ENCODE data around the gene PVALEF.

Gene PVALEF

DNA sequence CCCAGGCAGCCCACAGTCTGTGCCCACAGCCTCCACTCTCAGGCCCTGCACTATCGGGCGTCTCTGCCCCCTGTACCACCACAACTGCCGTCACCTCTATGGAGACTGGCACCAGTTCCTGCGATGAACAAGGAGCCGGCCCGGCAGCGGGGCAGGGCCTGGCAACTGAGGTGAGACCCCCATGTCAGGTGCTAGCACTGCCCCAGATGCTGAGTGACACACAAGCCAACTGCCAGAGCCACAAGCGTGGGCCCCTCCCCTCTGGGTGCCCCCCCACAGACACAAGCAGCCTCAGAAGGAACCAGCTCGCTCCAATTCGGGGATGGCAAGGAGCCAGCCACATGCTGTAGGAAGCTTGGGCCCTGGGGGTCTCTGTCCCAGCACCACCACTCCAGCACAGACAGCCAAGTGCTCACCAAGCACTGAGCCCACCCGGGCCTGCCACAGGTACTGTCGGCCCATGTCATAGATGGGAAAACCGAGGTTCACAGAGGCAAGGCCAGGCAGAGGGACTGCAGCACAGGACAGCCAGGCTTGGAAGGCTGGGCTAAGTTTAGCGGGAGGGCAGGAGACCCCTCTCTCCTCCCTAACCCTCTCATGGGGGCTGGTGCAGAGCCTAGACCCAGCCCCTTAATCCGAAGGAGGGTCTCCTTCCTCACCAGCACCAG, 1.5 kb upstream of the PVALEF start:
- no peak for DNase-seq

DNA sequence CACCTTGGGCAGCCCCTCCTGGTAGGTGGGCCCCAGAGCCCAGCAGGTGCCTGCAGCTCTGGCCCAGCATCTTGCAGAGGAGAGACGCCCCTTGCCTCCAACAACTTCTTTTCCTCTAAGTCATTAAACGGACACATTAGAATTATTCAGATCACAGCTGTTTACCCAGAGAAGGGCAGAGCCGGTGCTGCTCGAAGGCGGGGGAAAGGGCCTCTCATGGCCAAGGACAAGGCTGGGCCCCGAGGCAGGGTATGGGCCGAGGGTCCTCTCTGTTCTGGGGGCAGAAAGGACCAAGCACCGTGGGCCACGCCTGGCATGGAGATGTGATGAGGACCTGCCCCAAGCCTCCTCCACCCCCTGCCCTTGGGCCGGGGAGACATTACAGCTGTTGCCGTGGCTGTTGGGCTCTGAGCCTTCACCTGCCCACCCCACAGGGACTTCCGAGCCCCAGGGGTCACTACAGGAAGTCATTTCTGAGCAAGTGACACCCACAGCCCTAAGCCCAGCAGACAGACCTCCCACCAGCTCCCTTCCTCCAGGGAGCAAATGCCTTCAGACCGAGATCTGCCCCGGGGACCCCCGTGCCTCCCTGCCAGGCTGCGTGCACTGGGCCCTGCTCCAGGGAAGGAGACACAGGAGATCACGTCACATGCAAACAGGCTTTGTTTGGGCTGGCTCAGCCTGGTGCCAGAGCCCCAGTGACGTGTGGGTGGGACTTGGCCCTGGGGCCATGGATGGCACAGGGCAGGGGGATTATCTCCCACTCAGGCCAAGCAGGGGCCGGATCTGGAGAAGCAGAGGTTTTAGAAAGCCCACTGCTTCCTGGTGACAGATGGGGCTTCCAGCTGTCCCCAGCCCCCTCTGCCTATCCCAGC, 699 bp upstream of the PVALEF start:
- no peak for DNase-seq

GRCh38 chr17:81166033-81166492, 756 bp downstream of the PVALEF start, which contains the start of gene AATK:
AATK (minus strand) TSS chr17:81166221; CDS start chr17:81165992, 229 bp downstream.
- DNase-seq = no peak

DNA sequence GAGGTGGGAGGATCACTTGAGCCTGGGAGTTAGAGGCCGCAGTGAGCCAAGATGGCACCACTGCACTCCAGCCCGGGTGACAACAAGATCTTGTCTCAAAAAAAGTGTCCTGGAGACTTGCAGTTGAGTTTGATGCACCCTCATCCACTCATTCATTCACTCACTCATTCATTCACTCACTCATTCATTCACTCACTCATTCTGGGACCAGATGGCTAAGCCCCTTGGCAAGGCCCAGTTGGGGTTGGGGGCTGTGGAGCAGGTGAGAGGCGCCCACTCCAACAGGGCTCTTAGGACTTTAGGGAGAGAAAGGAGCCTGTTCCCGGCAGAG, 1.9 kb downstream of the PVALEF start:
- no peak for DNase-seq

DNA sequence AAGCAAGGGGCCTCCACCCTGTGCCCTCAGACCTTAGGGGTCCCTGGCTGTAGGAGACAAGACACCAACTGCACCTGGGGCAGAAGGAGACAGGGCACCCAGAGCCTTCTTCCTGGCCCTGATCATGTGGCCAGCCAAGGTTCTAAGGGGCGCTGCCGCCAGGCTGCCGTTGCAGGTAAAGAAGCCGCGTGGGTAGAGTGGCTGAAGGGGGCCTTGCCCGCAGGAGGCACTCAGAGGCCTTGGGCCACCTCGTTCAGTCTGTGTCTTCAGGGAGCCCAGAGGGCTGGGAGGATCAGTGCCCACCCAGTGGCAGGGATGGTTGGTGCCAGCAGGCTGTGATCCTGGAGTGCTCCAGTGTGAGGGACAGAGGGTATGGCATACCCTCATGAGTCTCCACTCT, 2.3 kb downstream of the PVALEF start:
- no peak for DNase-seq

DNA sequence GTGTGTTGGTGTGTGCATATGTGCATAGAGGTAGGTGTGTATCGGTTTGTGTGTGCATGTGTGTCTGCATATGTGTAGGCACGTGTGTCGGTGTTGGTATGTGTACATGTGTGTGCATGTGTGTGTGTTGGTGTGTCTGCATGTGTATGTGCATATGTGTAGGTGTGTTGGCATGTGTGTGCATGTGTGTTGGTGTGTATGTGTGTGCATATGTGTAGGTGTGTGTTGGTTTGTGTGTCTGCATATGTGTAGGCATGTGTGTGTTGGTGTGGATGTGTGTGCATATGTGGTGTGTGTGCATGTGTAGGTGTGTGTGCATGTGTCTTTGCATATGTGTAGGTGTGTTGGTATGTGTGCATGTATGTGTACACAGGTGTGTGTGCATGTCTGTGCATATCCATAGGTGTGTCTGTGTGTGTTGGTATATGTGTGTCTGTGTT, 4.6 kb downstream of the PVALEF start:
- no peak for DNase-seq

- no peak for DNase-seq
Measured at GRCh38 chr17:81170727-81171494, 5.6 kb downstream of the PVALEF start.

DNA sequence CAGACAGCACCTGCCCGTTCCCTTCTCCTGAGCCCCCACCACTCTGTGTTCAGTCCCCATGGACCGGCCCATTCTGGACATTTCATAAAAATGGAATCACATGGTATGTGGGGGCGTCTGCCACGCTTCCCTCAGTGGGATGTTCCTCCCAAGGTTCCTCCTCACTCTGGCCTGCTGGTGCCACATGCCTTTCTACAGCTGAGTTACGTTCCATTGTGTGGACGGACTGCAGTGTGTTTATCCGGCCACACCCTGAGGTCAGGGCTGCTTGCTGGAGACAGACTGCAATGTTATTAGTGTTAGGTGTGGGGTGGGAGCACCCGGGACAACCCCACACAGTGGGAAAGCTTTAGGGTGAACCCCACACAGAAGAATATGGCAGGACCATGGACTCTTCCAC, 6.6 kb downstream of the PVALEF start:
- DNase-seq = no peak

DNA sequence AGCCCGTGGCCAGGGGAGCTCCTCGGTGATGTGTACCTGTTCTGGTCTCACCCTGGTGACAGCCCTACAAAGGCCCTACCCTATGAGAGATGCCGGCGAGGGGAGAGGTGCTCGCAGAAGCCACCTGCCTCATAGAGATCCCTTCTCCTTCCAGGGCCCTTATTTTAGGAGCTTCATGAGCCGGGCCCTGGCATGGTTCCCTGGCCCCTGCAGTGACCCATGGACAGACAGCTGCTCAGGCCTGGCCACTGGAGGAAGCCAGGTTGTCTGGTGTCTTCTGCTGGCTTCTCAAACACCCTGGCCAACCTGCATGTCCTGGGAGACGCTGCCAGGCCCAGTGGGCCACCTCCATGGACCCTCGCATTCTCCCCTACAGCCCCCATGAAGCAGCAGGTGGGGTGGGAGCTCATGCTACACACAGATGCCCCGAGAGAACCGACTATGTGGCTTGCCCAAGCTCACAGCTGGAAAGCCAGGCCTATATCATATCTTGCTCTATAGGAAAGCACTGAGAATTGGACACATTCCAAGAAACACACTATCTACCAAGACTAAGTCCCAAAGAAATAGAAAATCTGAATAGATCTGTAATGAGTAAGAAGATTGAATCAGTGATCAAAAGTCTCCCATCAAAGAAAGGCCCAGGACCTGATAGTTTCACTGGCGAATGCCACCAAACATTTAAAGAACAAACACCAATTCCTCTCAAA, 7.9 kb downstream of the PVALEF start:
- DNase-seq = no peak

DNA sequence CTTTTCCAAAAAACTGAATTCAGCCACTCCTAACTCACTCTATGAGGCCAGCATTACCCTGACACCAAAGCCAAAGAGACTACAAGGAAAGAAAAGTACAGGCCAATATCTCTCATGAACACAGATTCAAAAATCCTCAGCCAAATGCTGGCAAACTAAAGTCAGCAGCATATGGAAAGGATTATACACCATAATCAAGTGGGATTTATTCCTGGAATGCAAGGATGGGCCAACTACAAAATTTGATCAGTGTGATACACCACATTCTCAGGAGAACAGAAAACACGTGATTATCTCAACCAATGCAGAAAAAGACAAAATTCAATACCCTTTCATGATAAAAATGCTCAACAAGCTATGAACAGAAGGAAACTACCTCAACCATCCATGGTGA, 8.5 kb downstream of the PVALEF start:
- DNase-seq = no peak

- DNase-seq = no peak
Measured at GRCh38 chr17:81176666-81177065, 11.4 kb downstream of the PVALEF start.

GRCh38 chr17:81178136-81179091, 13.1 kb downstream of the PVALEF start:
- no peak for DNase-seq

GRCh38 chr17:81179220-81179619, 13.9 kb downstream of the PVALEF start:
- DNase-seq = no peak

GRCh38 chr17:81179861-81180260, 14.6 kb downstream of the PVALEF start:
- DNase-seq = no peak

DNA sequence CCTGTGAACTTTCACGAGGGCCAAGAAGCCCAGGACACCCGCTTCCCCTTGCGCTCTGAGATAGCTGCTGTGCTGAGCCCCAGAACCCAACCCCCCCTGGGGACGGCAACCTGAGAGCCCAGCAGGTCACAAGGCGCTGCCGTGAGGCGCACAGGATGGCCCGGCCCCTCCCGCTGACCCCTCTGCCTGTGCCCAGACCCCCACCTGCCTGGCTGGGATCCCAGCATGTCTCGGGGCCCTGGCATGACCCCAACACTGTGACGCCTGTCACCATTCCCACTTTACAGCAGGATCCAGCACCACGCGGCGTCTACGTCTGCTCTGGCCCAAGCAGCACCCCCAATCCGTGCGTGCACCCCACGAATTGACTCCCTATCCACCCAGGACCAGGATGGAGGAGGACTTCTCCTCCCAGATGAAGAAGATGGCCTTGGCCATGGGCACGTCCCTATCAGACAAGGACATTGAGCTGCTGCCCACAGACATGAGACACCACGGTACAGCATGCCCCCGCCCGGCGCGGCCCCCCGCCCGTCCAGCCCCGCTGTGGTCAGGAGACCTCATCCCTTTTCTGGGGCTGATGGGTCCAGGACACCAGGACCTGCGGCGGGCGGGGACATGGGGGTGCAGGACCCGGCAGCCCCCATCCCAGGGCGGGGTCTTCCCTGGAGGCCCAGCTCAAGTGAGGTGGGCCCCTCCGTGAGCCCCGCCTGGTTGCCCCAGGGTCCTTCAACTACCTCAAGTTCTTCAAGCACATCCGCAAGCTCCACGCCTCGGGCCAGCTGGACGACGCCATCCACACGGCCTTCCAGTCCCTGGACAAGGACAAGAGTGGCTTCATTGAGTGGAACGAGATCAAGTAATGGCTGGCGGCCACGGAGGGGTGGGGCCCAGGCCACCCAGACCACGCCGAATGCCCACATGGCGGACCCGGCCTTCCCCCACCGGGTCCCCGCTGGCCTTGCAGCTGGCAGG, 15.8 kb downstream of the PVALEF start:
- DNase-seq = no peak

- no peak for DNase-seq
Measured at GRCh38 chr17:81181811-81182185, 16.5 kb downstream of the PVALEF start.

DNA sequence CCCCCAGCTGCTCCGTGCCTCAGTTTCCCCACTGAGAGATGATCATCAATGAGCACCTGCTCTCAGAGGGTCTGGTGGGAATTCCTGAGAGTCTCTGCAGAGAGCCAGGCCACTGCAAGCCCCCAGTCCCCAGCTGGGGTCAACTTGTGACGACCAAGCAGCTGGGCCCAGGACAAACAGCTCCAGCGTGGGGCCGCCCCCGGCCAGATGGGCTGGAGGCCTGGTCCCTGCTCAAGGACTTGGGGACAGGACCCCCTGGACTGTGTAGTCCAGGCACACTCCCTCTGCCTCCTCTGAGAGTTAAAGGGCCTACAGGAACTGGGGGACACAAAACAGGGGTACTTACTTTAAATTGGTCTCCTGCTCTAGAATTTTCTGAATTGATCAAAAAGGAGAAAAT, 17.3 kb downstream of the PVALEF start:
- no peak for DNase-seq

GRCh38 chr17:81183316-81183715, 18.0 kb downstream of the PVALEF start:
- no peak for DNase-seq

DNA sequence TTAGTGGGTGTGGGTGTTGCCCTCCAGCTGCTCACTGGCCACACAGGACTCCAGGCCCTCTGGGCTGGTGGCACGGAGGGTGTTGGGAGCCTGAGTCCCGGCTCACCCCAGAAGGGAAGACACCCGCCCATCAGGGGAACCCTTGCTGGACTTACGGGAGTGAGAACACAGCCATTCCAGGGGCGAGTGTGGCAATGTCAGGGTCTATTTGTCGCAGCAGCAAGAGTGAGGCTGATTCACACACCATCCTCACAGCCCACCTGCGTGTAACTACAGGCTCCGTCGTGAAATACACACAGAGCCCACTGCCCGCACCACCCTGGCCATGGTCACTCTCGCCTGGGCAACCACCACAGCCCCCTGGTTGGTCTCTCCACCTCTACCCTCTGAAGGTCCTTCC, 18.5 kb downstream of the PVALEF start:
- DNase-seq = no peak

- no peak for DNase-seq
Measured at GRCh38 chr17:81184555-81184954, 19.2 kb downstream of the PVALEF start.

Data from NCI-H1436 treated with DMSO at 0.1 percent for 48 hours (cell line).